Dermis microvascular lymphatic vessel endothelial cell (primary cell): Measurements from ENCODE around the gene P3H2. TPM values are rescaled to one million over a fixed set of nuclear protein-coding genes. Genes with fewer than 3 reads are reported as not detected.
"Not testable (repeated sequence)": the region's sequence is repeated elsewhere in the genome, so short reads cannot be mapped to it uniquely, and the experiment has no call there.

ENCODE experiments used
- DNase-seq, 2 donors: peaks; one replicate each; pipeline versions ENCODE4 v3.0.0 to v3.0.0-alpha.2; 2010; ENCODE audit warnings: low read depth in 2 of 2
- total RNA-seq: library from RNA; depleted of rRNA; stranded (reverse); fragments of >200 nt; gene quantifications from 2 replicates; pipeline ENCODE4 v1.2.1, GENCODE V29; 2014

The P3H2 gene, protein sequence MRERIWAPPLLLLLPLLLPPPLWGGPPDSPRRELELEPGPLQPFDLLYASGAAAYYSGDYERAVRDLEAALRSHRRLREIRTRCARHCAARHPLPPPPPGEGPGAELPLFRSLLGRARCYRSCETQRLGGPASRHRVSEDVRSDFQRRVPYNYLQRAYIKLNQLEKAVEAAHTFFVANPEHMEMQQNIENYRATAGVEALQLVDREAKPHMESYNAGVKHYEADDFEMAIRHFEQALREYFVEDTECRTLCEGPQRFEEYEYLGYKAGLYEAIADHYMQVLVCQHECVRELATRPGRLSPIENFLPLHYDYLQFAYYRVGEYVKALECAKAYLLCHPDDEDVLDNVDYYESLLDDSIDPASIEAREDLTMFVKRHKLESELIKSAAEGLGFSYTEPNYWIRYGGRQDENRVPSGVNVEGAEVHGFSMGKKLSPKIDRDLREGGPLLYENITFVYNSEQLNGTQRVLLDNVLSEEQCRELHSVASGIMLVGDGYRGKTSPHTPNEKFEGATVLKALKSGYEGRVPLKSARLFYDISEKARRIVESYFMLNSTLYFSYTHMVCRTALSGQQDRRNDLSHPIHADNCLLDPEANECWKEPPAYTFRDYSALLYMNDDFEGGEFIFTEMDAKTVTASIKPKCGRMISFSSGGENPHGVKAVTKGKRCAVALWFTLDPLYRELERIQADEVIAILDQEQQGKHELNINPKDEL
- 13.7 and 24.0 TPM in 2 replicates for total RNA-seq

DNA sequence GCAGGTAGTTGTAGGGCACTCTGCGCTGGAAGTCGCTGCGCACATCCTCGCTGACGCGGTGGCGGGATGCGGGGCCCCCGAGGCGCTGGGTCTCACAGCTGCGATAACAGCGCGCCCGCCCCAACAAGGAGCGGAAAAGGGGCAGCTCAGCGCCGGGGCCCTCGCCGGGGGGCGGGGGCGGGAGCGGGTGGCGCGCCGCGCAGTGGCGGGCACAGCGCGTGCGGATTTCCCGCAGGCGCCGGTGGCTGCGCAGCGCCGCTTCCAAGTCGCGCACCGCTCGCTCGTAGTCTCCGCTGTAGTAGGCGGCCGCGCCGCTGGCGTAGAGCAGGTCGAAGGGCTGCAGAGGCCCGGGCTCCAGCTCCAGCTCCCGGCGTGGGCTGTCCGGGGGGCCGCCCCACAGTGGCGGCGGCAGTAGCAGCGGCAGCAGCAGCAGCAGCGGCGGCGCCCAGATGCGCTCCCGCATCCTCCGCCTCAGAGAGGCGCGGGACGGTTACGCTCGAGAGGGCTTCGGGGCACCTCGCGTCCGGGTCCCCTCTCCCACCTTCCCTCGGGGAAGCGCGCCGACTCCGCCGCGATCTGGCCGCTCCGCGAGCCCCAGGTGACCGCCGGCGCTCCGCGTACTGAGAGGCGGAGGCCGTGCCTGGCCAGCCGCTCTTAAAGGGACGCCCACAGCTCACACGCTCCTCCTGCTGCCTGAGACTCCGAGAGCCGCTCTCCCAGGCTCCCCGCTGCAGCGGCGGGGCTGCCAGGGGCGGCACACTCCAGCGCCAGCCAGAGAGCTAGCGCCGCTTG, at the start of gene P3H2:
Gene P3H2 (minus strand): TSS at position 629 of the 792 bp plus-strand sequence. CDS start 166 bp downstream, at position 463.
- DNase-seq: peak; percentile 73 to 96

DNA sequence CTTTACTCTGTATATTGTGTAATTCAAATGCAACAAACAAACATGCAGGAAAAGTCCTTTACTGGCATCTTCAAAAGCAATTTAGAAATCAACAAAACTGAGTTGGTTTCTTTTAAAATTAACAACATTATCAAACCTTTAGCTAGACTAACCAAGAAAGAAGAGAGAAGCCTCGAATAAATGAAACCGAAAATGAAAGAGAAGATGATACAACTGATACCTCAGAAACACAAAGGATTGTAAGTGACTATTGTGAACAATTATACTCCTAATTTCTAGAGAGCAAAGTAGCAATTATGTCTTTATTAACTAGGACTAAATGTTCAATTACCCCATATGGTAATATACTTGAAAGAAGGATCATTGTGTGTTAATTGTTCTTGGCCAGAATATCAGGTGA, 49.2 kb upstream of the P3H2 start:
- no peak for DNase-seq

DNA sequence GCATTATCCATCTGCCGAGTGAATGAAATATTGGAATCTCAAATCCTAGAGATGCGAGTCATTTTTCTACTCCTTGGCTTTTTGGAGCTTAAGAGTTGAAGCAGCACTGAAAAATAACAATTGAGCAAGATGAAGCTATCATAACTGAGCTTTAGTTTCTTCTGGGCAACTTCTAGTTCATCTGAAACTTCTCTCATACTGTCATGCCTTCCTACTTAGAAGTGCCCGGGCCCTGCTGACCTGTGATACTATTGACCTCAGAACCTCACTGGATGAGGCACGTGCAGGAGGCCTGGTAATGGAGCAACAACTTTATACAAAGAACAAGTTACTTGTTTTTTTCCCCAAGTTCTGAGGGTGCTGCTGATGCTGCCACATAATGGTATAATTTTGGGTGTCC, 48.5 kb upstream of the P3H2 start:
- DNase-seq: no peak

DNA sequence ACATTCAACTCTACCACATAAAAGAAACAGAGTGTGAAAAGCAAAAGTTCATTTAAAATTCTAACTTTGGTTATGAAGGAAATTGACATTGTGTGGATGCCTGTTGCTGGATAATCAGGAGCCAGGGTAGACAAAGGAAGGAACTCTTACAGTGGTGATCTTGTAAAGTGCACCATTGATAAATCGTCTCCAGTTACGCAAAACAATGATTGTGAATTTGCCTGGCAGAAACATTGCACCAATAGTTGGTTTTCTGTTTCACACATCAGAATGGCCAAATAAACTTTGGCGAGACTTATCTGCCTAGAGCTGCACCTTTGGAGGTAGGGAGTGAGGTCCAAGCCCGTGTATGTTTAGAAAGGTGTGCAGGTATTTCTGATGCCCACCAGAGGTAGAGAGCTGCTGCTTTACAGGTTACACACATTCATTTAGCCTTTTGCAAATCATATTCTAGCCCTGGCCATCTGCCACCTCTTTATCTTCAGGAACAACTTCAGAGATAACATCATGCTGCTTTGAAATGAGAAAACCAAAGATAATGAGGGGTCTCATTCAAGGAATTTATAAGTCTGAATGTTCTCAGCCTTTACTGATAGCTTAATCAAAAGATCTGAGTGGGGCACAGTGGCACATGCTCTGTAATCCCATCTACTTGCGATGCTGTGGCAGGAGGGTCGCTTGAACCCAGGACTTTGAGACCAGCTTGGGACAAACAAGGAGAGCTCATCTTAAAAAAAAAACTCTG, 47.4 kb upstream of the P3H2 start:
- no peak for DNase-seq

DNA sequence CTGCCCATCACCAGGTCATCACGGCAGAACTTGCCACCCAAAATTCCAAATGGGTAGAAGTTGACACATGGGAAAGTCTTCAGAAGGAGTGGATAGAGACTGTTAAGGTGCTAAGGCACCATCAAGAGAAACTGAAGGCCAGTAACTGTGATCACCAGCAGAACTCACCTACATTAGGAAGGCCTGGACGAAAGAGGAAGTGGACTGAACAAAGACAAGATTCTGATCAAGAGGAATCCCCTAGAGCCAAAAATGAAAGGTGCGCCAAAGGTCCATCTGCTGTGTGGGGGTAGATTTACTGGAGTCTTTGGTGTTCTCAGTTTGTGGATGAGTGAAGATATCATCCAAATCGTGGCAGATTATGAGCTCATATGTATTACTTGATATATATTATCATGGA, 46.3 kb upstream of the P3H2 start:
- no peak for DNase-seq

DNA sequence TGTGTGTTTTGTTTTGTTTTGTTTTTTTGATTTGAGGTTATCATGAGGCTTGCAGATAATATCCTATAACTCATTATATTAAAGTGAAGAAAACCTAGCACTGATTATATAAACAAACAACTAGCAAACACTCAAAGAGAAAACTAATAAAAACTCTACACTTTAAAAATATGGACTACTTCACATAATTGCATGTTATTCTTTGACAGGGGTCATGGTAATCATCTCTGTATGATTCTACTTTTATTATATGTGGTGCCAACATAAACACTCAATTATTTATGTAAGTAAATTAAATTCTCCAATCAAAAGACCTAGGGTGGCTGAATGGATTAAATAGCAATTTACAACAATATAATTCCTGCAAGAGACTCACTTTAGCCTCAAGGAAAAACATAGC, 44.6 kb upstream of the P3H2 start:
- no peak for DNase-seq

DNA sequence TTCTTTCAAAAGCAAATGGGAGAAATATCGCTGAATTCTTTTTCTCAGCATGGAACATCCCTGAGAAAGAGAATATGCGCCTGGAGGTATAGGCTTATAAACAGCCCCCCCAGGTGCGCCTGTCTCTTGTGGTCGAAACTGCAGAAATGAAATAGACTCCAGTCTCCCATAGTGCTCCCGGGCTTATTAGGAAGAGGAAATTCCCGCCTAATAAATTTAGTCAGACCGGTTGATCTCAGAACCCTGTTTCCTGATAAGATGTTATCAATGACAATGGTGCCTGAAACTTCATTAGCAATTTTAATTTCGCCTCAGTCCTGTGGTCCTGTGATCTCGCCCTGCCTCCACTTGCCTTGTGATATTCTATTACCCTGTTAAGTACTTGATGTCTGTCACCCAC, 41.3 kb upstream of the P3H2 start:
- DNase-seq: not testable (repeated sequence)

DNA sequence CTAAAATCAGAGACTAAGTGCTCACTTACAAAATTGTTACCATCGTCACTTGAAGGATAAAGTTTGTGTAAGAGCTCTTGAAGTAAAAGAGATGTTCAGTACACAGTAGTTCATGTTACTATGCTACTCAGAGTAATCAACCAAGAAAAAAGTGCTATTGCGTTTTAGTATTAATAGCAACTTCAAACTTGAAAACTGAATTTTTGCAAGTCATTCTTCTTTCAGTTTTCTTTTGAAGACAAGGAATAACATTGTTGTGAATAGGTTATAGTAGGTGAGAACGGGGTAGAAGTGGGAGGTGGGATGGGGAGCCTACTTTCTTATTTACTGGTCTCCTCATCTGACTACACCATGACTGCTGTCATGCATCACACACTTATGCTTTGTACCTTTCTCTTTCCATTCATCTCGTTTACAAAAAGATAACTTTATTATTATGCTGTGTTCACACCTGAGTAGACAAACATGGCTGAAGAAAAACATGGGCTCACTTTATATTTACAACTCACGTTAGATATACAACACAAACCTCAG, 39.3 kb upstream of the P3H2 start:
- DNase-seq: no peak

DNA sequence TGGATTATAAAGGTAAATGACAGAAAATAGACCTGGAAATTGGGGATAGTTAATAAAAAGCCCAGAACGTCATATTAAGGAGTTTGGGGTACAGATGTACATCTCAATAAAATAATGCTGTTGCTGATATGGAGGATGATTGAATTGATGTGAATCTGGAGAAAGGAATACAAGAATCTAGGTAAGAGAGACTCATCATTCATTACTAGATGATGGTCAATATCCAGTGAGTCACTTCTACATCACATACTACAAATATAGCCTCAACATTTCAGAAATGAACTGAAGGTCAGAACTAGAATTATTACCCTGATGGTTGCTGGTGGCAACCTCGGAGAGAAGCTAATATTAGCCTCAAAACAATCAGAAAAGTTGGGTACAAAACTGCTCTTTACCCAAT, 37.6 kb upstream of the P3H2 start:
- DNase-seq: no peak

DNA sequence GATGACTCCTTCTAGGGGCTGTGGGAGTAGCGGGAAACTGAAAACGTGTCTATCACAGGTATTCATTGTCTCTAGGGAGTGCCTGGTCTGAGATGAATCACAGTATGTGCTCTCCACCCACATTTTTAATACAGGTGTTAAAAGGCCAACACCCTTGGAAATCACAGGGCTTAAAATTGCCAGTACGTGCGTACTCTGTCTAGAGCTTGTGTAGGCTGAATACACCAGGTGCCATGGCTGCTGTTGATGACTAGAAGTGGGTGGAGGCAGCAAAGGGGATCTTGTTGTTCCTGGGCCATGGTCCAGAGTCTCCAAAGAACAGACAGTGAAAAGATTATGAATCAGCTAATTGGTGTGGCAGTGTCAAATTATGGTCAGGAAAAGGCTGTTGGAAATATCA, 35.1 kb upstream of the P3H2 start:
- no peak for DNase-seq

DNA sequence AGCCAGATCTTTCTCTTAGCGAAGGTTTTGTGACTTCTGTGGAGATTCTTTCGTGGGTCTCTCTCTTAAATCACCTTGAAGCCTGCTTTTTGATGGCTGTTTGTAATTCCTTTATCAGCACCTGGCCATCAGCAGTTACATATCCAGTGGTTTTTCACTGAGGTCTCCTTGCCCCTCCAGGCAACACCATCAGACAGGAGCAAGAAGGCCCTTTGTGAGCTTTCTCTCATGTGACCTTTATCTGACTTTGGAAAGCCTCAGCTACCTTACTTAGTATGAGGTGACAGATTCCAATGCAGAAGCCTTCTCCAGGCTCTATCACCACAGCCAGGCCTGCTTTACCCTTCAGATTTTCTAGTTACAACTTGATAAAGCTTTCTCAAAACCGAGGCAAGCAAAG, 30.0 kb upstream of the P3H2 start:
- DNase-seq: no peak

DNA sequence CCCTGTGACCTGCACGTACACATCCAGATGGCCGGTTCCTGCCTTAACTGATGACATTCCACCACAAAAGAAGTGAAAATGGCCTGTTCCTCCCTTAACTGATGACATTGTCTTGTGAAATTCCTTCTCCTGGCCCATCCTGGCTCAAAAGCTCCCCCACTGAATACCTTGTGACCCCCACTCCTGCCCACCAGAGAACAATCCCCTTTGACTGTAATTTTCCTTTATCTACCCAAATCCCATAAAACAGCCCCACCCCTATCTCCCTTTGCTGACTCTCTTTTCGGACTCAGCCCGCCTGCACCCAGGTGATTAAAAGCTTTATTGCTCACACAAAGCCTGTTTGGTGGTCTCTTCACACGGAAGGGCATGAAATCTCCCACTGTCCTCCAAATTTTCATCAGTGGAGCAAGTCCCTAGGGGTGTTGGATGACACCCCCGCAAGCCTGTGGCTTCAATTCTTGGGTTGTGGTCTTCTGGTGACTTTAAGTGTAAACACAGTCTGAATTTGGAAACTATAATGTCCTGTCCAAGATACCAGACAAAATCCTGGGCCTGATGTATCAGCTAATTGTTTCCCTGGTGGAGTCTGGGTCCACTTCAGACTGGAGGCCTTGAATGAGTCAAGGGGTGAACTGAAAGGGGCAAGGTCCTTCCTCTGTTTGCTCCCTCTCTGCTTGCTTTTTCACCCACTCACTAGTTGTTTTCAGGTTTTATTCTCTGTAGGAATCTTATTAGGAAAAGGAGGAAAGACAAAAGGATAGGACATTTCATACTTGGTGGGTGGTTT, 29.3 kb upstream of the P3H2 start:
- DNase-seq: not testable (repeated sequence)

DNA sequence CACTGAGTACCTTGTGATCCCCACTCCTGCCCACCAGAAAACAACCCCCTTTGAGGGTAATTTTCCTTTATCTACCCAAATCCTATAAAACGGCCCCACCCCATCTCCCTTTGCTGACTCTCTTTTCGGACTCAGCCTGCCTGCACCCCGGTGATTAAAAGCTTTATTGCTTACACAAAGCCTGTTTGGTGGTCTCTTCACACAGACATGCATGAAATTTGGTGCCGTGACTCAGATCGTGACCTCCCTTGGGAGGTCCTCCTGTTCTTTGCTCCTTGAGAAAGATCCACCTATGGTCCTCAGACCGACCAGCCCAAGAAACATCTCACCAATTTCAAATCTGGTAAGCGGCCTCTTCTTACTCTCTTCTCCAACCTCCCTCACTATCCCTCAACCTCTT, 24.1 kb upstream of the P3H2 start:
- DNase-seq: not testable (repeated sequence)

DNA sequence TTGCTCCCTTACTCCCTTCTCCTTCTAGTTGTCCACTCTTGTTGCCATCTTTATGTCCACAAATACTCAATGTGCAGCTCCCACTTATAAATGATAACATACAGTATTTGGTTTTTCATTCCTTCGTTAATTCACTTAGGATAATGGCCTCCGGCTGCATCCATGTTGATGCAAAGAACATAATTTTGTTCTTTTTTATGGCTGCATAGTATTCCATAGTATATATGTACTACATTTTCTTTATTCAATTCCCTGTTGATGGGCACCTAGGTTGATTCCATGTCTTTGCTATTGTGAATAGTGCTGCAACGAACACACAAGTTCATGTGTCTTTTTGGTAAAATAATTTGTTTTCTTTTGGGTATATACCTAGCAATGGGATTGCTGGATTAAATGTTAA, 21.3 kb upstream of the P3H2 start:
- DNase-seq: no peak

DNA sequence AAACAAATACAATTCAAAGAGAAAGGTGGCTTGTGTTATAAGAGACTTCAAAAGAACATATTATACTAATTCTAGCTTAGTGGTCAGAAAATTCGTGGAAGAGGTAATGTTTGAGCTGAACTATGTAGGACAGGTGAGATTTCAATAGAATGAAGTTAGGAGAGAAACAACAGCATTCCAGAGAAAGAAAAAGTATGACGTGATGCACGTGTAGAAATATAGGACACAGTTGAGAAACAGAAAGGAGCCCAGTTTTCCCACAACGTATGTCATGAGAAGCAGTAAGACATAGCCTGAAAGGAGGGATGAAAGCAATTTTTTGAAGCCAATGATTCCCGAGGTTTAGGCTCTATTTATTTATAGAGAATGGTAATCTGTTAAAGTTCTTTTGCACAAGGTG, 18.7 kb upstream of the P3H2 start:
- DNase-seq: no peak

DNA sequence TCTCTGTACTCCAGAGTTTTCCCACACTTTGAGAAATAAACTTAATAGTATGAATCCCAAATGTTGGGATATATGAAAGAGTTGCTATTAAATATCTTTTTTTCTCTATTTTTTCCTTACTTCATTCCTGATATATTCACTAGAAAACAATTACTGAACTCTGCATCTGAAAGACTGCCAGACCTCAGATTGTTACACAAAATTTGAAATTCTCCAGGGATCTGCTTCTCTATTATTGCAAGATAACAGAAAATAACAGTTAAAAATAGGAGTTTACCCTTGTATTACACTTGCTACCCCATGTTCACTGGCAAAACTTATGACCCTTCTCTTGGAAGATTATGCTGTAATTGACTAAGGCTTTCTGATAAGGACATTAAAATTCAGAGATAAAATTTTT, 11.7 kb upstream of the P3H2 start:
- no peak for DNase-seq

DNA sequence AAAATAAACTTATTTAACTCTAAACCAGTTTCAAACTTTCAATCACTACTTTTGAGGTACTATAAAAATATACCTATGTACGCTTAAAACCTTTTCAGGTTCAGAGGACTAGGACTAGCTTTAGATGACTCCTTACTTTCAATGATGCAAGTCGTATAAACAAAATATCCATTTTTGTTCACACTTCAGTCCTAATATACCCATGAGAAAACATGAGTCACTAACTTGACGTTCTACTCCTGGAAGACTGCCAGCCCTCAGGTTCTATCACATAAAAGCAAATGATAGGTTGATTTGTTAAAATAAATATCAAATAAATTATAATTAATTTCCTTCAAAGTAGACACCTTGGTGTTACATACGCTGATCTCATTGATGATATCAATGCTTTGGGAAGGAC, 10.6 kb upstream of the P3H2 start:
- DNase-seq: peak in 1 of 2 donors; percentile 75

DNA sequence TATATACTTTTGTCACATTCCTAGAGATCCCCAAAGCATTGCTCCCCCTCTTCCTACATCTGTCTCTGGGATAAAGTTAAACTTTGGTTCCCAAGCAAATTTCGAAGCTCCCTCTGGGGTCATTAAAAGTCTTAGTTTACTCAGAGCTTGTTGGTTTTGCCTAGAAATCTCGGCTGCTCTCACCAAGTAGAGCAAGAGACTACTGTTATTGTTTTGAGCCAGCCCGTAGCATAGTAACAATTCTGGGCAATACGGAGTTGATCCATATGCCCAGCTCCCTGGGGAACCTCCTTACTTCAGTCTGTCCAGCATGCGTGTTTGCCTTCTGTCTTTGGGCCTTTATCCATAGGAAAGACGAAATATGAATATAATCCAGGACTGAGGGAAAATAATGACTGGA, 10.0 kb upstream of the P3H2 start:
- DNase-seq: no peak

DNA sequence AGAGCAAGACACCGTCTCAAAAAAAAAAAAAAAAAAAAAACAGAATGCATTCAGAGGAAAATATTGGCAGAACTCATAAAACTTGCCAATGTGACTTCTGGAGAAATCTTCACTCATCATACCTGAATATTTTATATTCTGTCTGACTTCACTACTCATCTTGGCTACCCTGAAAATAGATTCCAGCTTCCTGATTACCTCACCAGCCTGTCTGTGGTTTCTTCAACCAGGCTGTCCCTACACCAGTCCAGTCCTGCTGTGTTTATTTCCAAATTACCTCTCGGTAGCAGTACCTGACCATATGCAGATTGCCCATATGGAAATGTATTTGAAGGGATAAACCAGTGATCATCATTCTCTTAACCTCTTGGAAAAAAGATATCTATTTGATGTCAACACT, 9.3 kb upstream of the P3H2 start:
- DNase-seq: no peak

DNA sequence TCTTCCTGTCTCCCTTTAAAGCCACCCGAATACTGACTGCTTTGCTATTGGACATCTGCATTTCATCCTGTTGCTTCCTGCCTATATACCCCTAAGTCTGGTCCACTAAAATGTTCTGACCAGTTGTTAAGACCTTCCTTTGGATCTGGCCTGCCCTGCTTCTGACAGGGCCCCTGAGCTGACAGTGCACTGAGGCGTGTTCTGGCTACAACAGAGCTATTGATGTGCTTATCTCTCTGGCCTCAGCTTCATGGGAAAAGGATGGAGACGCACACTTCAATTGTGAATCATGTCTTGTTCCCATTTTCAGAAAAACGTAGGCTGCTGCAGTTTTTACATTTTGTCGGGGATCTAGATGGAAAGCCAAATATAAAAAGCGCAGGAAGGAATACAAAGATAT, 7.1 kb upstream of the P3H2 start:
- no peak for DNase-seq

DNA sequence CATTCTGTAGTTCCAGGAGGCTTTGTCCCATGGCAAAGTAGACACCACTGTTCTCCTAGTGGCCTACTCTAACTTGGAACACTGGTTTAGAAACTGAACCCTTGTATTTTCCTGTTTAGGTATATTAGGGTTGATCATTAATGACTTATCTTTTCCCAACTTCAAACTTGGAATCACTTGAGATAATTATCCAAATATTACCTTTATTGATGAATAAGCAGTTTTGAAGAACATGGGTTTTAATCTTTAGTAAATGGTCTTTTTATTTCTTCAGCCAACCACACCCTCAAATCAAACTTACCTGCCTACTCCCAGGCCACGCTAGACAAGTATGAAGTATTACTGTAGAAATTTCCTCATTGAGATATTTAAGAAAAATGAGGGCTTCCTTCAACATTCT, 6.5 kb upstream of the P3H2 start:
- no peak for DNase-seq
